ENCODE results near the gene IPO13.

- peak; percentile 22 for TF ChIP-seq CTCF (IDR thresholded peaks at IDR 0.05; ENCODE audit: borderline replicate concordance, extremely low read depth, low read length, poor library complexity, severe bottlenecking)
- no peak for TF ChIP-seq EZH2 (IDR thresholded peaks at IDR 0.05; ENCODE audit: borderline replicate concordance, low read depth, low read length, severe bottlenecking)
Measured at GRCh38 chr1:43974443-43975248, 27.9 kb downstream of the IPO13 start, which contains the start of gene ATP6V0B.
